GM21447 (cell line): Measurements from ENCODE around the gene HECA.
"Not testable (repeated sequence)": the region's sequence is repeated elsewhere in the genome, so short reads cannot be mapped to it uniquely, and the experiment has no call there.

ENCODE experiments used
- ATAC-seq: cut with Tn5 transposase; IDR thresholded peaks from one replicate; pipeline ENCODE4 v1.9.1; 2021; ENCODE audit not compliant: unreplicated experiment

Gene HECA

DNA sequence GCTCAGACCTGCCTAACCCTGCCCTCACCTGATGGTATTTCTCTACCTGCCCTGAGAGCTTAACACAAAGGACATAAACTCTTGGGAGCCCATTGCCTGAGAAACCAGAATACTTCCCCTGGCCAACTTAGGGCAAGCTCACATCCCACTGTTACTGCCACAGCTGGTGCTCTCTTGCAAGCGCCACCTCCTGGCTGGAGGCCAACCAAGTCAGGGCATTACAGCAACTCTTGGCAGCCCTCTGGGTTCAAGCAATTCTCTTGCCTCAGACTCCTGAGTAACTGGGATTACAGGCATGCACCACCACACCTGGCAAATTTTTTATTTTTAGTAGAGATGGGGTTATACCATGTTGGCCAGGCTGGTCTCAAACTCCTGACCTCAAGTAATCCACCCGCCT is 70.1 kb downstream of the HECA start:
- ATAC-seq: no peak

DNA sequence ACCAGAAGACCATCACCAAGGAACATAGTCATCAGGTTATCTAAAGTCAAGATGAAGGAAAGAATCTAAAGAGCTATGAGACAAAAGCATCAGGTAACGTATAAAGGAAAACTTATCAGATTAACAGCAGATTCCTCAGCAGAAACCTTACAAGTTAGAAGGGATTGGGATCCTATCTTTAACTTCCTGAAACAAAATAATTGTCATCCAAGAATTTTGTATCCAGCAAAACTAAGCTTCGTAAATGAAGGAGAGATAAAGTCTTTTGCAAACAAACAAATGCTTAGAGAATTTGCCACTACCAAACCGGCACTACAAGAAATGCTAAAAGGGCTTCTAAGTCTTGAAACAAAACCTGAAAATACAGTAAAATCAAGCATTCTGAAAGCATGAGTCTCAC is 71.0 kb downstream of the HECA start:
- no peak for ATAC-seq

DNA sequence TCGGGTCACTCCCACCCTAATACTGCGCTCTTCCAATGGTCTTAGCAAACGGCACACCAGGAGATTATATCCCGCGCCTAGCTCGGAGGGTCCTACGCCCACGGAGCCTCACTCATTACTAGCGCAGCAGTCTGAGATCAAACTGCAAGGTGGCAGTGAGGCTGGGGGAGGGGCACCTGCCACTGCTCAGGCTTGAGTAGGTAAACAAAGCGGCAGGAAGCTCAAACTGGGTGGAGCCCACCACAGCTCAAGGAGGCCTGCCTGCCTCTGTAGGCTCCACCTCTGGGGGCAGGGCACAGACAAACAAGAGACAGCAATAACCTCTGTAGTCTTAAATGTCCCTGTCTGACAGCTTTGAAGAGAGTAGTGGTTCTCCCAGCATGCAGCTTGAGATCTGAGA is 75.9 kb downstream of the HECA start:
- ATAC-seq: not testable (repeated sequence)

DNA sequence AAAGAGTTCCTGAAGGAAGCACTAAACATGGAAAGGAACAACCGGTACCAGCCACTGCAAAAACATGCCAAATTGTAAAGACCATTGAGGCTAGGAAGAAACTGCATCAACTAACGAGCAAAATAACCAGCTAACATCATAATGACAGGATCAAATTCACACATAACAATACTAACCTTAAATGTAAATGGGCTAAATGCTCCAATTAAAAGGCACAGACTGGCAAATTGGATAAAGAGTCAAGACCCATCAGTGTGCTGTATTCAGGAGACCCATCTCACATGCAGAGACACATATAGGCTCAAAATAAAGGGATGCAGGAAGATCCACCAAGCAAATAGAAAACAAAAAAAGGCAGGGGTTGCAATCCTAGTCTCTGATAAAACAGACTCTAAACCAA is 77.6 kb downstream of the HECA start:
- ATAC-seq: not testable (repeated sequence)

DNA sequence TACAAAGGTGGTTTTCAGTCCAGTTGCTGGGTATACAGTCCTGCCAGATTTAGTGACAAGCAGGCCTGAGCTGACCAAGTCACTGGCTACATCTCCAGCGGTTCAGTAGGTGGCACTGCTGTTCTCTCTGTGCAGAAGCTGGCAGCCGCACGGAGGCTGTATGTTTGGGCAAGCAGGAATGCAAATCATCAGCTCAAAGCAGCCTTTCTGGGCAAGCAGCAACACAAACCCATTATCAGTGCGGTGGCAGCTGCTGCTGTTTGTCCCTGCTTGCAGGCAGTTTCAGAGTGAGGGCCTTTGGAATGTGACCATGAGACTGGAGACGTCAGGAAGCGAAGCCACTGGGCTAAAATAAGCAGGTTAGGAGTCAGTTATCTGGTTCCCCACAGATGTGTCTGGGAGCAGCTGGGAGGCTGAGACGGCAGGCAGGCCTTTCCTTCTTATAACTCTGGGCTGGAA is 84.4 kb downstream of the HECA start:
- ATAC-seq: peak; percentile 100

DNA sequence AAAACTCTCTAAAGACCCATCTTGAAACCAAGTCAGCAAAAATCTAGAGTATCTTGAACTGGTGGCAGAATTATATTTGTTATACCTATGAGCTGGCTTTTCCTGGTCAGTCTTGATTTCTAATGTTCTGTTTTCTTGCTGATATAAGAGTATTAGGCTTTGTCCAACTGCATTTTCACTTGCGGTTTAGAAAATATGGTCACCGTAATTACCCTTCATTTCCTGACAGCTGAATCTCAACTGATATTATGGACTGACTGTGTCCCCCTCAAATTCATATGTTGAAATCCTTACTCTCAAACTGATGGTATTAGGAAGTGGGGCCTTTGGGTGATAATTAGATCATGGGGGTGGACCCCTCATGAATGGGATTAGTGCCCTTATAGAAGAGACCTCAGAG is 84.9 kb downstream of the HECA start:
- no peak for ATAC-seq

DNA sequence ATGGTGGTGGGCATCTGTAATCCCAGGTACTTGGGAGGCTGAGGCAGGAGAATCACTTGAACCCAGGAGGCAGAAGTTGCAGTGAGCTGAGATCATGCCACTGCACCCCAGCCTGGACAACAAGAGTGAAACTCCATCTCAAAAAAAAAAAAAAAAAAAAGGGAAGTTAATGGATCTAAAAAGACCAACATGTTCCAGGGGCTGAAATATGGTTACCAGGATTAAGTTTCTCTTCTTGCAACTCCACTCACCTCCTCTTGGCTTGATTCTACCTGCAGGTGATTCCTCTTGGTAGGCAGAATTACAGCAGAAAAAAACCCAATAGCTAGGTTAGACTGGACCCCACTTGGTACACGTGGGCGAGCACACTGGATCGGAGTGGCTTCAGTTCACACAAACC is 93.5 kb downstream of the HECA start:
- not testable (repeated sequence) for ATAC-seq
